ENCODE data around the gene CIROP. TPM values are rescaled to one million over a fixed set of nuclear protein-coding genes. Genes with fewer than 3 reads are reported as not detected.

Gene CIROP
- total and polyA plus RNA-seq, 9 of the 15 experiments (the other 6 are each of a cell fraction or from before 2014, with no cell fraction given), result not detected

DNA sequence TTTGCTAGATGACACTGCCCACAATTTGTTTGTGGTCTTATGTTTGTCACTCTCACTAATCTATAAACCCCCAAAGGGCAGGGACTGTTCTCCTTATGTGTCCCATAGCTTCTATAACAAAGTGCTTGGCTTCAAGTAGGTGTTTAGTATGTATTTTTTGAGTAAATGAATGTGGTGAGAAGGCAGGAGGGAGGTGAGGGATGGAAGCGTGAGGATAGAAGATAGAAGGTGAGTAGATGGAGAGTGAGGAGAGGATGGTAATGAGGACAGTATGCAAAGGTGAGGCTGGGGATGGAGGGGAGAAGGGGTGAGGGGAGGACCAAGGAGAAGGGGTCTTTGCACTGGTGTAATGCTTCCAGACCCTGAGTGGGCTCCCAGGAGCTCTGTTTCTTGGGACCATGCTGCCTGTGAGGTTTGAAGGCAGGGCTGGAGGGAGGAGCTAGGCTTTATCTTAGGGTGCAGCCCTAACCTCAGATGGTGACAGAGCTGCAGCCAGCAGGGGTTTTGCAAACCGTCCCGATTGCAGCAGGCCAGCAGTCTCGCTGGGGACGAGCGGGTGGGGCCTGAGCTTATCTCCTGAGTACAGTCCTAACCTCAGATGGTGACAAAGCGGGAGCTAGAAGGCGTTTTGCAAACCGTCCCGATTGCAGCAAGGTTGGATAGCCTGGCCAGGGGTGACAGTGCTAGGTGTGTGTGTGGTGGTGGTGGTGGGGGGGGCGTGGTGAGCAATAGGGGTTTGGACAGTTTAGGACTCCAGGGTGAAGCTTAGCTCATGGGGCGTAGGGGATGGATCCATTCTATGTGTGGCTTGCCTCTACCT, 7.8 kb upstream of the CIROP start (continued):
- TF ChIP-seq ZNF695 (CRISPR knock-in tag; IDR thresholded peaks at IDR 0.05), result no peak
- peak; percentile 100 for TF ChIP-seq CTBP1 (IDR thresholded peaks at IDR 0.05; ENCODE audit: borderline replicate concordance)
- TF ChIP-seq PTTG1 (tag; IDR thresholded peaks at IDR 0.05; ENCODE audit: low read depth), result no peak
- TF ChIP-seq EP300 (IDR thresholded peaks at IDR 0.05; ENCODE audit: low read length), result peak; percentile 95
- TF ChIP-seq ZNF644 (tag; IDR thresholded peaks at IDR 0.05; ENCODE audit: low read depth), result peak; percentile 82
- peak; percentile 100 for TF ChIP-seq SMAD1 (IDR thresholded peaks at IDR 0.05; ENCODE audit: low read depth, low read length, partially characterized antibody)
- TF ChIP-seq KLF16 (IDR thresholded peaks at IDR 0.05), result peak; percentile 95
- TF ChIP-seq ZNF668 (CRISPR knock-in tag; IDR thresholded peaks at IDR 0.05), result no peak
- TF ChIP-seq, protein P1, sequence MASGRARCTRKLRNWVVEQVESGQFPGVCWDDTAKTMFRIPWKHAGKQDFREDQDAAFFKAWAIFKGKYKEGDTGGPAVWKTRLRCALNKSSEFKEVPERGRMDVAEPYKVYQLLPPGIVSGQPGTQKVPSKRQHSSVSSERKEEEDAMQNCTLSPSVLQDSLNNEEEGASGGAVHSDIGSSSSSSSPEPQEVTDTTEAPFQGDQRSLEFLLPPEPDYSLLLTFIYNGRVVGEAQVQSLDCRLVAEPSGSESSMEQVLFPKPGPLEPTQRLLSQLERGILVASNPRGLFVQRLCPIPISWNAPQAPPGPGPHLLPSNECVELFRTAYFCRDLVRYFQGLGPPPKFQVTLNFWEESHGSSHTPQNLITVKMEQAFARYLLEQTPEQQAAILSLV (tag; IDR thresholded peaks at IDR 0.05), result peak; percentile 67
- TF ChIP-seq ZNF239 (CRISPR knock-in tag; IDR thresholded peaks at IDR 0.05), result 0 out of 2 replicates have a peak, but pooled peaks have one; percentile 8
- peak in 1 of 2 experiments; percentile 89; a peak in 1 of 4 replicates for TF ChIP-seq NONO (IDR thresholded peaks at IDR 0.05; ENCODE audit: low read depth in 2 of 2, low read length in 1 of 2)
- TF ChIP-seq, protein P2, sequence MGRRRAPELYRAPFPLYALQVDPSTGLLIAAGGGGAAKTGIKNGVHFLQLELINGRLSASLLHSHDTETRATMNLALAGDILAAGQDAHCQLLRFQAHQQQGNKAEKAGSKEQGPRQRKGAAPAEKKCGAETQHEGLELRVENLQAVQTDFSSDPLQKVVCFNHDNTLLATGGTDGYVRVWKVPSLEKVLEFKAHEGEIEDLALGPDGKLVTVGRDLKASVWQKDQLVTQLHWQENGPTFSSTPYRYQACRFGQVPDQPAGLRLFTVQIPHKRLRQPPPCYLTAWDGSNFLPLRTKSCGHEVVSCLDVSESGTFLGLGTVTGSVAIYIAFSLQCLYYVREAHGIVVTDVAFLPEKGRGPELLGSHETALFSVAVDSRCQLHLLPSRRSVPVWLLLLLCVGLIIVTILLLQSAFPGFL (CRISPR knock-in tag; IDR thresholded peaks at IDR 0.05), result no peak
- TF ChIP-seq ETV6 (IDR thresholded peaks at IDR 0.05; ENCODE audit: borderline replicate concordance in 1 of 2, low read depth in 2 of 2, low read length in 1 of 2), result peak in 1 of 2 experiments; percentile 55; a peak in 1 of 4 replicates
- no peak for TF ChIP-seq ETV6 (CRISPR knock-in tag; IDR thresholded peaks at IDR 0.05; ENCODE audit: borderline replicate concordance)
- TF ChIP-seq, protein P3, sequence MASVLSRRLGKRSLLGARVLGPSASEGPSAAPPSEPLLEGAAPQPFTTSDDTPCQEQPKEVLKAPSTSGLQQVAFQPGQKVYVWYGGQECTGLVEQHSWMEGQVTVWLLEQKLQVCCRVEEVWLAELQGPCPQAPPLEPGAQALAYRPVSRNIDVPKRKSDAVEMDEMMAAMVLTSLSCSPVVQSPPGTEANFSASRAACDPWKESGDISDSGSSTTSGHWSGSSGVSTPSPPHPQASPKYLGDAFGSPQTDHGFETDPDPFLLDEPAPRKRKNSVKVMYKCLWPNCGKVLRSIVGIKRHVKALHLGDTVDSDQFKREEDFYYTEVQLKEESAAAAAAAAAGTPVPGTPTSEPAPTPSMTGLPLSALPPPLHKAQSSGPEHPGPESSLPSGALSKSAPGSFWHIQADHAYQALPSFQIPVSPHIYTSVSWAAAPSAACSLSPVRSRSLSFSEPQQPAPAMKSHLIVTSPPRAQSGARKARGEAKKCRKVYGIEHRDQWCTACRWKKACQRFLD (CRISPR knock-in tag; IDR thresholded peaks at IDR 0.05), result peak; percentile 94
- 0 out of 2 replicates have a peak, but pooled peaks have one; percentile 68 for TF ChIP-seq TCF7 (IDR thresholded peaks at IDR 0.05; ENCODE audit: borderline replicate concordance)
- peak; percentile 99 for TF ChIP-seq CBFA2T3 (IDR thresholded peaks at IDR 0.05)
- TF ChIP-seq, protein P4, sequence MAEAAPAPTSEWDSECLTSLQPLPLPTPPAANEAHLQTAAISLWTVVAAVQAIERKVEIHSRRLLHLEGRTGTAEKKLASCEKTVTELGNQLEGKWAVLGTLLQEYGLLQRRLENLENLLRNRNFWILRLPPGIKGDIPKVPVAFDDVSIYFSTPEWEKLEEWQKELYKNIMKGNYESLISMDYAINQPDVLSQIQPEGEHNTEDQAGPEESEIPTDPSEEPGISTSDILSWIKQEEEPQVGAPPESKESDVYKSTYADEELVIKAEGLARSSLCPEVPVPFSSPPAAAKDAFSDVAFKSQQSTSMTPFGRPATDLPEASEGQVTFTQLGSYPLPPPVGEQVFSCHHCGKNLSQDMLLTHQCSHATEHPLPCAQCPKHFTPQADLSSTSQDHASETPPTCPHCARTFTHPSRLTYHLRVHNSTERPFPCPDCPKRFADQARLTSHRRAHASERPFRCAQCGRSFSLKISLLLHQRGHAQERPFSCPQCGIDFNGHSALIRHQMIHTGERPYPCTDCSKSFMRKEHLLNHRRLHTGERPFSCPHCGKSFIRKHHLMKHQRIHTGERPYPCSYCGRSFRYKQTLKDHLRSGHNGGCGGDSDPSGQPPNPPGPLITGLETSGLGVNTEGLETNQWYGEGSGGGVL (CRISPR knock-in tag; IDR thresholded peaks at IDR 0.05), result no peak
- TF ChIP-seq ZNF263 (CRISPR knock-in tag; IDR thresholded peaks at IDR 0.05; ENCODE audit: borderline replicate concordance), result peak; percentile 49; the same call in 1 of the 2 replicates
- TF ChIP-seq ARNT (IDR thresholded peaks at IDR 0.05), result peak; percentile 85 to 86
- peak; percentile 96 for TF ChIP-seq SMARCA4 (IDR thresholded peaks at IDR 0.05)
- TF ChIP-seq MYC (IDR thresholded peaks at IDR 0.05; ENCODE audit: low read depth, low read length), result peak; percentile 74
- TF ChIP-seq MYC (CRISPR knock-in tag; IDR thresholded peaks at IDR 0.05; ENCODE audit: borderline replicate concordance, low read depth), result no peak

Measured in K562 (cell line).